GM21515 (cell line): ENCODE results near the gene TMEM143.
"Not testable (repeated sequence)": the region's sequence is repeated elsewhere in the genome, so short reads cannot be mapped to it uniquely, and the experiment has no call there.

Experiments used
- ATAC-seq: cut with Tn5 transposase; IDR thresholded peaks from one replicate; pipeline ENCODE4 v1.9.1; 2021; ENCODE audit not compliant: unreplicated experiment

The TMEM143 gene

DNA sequence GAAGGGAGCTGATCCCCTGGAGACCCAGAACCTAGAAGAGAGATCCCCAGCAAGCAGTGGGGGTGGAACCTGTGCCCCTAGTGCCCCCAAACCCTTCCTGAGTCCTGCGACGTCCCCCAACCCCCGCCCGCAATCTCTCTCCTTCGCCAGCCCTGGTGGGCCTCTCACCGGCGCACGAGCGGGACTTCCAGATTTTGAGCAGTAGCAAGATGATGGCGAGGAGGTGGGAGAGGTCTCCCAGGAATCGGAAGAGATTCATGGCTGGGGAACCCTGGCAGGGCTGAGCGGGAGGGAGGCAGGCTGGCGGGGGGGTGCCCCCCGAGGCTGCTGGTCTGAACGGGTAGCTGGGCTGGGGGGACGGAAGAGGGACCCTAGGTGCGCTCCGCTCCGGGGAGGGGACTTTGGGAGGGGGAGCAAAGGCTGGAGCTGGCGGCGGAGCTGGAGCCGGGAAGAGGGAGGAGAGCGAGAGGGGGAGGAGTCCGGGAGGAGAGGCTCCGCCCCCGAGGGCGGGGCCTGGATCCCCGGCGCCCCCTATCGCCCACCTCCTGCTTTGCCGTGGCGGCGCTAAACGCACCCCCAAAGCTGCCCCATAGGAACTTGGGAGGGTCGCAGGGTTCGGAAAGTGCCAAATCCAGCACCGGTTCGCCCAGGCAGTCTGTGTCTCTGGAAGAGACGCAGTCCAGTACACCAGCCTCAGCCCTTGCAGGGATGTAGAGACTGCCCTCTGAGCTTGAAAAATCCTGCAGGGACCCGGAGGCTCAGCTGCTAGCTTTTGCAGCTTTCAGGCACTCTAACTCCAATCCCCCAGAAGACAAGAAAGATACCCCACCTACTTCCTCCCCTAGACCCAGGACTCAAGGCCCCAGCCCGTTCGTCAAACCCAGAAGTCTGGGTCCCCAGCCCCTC, 27.6 kb upstream of the TMEM143 start, which contains the start of gene KDELR1:
KDELR1 (minus strand) TSS at position 452 of the 906 bp plus-strand sequence; CDS start at position 259, 193 bp downstream.
- no peak for ATAC-seq

DNA sequence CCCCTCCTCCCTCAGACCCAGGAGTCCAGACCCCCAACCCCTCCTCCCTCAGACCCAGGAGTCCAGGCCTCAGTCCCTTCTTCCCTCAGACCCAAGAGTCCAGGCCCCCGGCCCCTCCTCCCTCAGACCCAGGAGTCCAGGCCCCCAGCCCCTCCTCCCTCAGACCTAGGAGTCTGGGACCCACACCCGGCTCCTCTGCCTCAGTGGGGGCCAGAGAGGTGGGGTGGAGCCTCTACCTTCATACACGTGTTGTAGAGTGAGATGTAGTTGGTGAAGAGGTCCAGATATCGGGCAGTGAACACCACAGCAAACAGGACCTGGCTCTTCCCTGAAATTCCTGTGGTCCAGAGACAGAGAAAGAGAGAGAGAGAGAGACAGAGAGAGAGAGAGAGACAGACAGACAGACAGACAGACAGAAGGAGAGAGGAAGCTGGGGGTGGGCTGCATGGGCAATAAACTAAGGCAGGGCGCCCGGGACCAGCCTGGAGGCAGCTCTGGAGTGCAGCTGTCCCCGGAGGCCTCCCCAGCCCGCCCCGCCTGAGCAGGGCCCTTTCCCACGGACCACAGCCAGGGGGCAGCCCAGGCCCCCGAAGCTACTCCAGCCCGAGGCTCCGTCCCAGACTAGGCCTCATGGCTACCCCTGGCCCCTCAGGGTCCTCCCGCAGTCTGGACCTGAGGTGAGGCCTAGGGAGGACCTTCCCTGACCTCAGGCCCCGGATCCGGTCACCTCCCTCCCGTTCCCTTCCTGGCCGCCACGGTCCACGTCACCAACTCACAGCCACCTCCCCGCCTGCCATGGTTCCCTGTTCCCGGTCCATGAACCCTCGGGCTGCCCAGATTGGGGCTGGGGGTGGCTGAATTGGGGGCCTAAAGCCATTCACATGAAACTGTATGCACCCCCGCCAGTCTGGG, 26.7 kb upstream of the TMEM143 start:
- ATAC-seq: no peak

DNA sequence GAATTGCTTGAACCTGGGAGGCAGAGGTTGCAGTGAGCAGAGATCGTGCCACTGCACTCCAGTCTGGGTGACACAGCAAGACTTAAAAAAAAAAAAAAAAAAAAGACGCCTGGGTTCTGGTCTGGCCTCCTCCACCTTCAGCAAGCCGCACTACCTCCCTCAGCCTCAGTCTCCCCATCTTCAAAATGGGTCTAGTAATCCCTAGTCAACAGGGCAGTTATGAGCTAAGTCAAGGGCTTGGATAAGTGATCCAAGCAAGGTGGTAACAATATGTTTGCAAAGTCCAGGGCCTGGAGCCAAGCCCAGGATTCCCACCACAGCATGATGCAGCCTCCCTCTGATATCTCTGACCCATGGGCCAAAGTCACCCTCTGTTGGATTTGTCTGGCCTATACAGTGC, 23.2 kb upstream of the TMEM143 start:
- ATAC-seq: no peak

GRCh38 chr19:48385461-48386087, 21.8 kb upstream of the TMEM143 start:
- ATAC-seq: no peak

GRCh38 chr19:48382286-48382685, 18.5 kb upstream of the TMEM143 start:
- no peak for ATAC-seq

- no peak for ATAC-seq
These were observed 17.6 kb upstream of the TMEM143 start for GRCh38 chr19:48381178-48381950.

GRCh38 chr19:48379058-48379457, 15.3 kb upstream of the TMEM143 start:
- ATAC-seq: no peak

GRCh38 chr19:48378194-48378570, 14.4 kb upstream of the TMEM143 start:
- no peak for ATAC-seq

GRCh38 chr19:48373567-48373966, 9.8 kb upstream of the TMEM143 start:
- ATAC-seq: no peak

DNA sequence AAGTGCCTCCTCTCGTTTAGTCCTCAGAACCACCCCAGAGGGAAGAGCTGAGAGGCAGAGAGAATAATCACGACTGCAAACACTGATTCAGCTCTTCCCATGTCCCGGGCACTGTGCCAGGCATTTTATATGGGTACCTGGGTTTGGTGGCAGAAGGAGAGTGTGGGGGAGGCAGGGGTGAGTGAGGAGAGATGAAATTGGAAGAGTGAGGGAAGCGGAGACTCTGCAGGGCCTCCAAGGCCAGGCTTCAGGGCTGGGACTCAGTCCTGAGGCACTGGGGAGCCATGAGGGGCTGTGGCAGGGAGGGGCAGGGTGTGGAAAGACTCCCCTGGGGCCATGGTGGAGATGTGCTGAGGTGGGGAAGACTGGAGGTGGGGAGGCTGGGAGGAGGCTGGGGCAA, 9.2 kb upstream of the TMEM143 start:
- ATAC-seq: no peak

GRCh38 chr19:48371771-48372170, 8.0 kb upstream of the TMEM143 start:
- not testable (repeated sequence) for ATAC-seq

- ATAC-seq: no peak
These were observed 7.6 kb upstream of the TMEM143 start for GRCh38 chr19:48371367-48371766.

DNA sequence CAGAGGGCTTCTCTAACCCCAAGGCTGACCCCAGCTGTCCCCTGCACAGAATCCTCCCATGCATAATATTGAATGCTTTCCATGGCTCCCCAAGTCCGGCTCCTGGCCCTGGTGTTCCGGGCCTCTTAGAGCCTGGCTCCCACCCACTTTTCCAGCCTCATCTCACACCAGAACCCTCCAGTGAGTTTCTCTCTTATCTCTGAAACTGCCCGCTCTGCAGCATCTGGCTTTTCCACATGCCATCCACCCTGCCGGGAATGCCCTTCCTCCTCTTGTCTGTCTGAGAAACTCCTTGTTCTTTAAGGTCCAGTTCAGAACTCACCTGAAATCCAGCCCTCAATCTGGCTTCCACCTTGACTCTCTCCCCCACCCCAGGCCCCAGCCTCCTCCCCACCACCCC, 7.2 kb upstream of the TMEM143 start:
- no peak for ATAC-seq

GRCh38 chr19:48368936-48369335, 5.2 kb upstream of the TMEM143 start:
- ATAC-seq: no peak

- ATAC-seq: no peak
These were observed 4.1 kb upstream of the TMEM143 start for GRCh38 chr19:48367855-48368254.

DNA sequence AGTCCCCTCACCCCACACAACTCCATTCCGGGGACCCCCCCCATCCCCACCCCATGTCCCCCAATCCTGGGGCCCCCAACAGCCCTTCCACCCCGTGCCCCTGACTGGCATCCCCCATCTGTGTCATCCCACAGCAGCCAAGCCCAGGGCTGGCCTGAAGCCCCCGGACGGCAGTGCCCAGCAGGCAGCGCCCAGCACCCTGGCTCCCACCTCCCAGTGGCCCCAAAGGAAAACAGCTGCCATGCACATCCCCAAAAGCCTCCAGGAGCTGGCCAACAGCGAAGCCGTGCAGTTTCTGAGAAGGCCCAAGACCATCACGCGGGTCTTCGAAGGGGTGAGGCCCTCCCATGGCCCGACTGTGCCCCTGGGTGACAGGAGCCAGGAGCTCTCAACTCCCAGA, 1.9 kb upstream of the TMEM143 start:
- ATAC-seq: no peak

GRCh38 chr19:48364598-48365348, 1.0 kb upstream of the TMEM143 start:
- ATAC-seq: no peak

DNA sequence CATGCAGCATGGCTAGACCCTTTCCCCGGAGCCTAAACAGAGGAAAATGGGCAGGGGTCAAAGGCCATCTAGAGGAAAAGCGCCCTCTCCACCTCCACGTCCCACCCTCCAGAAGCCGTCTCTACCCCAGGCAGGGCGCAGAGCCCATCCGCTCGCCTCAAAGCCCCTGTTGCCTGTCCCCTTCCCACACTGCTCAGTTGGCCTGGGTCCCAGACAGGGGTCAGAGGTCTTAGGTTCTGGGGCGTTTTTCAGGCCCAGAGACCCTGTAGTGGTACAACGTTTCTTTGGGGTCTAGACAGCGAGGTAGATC, 285 bp downstream of the TMEM143 start:
- ATAC-seq: peak; percentile 16

DNA sequence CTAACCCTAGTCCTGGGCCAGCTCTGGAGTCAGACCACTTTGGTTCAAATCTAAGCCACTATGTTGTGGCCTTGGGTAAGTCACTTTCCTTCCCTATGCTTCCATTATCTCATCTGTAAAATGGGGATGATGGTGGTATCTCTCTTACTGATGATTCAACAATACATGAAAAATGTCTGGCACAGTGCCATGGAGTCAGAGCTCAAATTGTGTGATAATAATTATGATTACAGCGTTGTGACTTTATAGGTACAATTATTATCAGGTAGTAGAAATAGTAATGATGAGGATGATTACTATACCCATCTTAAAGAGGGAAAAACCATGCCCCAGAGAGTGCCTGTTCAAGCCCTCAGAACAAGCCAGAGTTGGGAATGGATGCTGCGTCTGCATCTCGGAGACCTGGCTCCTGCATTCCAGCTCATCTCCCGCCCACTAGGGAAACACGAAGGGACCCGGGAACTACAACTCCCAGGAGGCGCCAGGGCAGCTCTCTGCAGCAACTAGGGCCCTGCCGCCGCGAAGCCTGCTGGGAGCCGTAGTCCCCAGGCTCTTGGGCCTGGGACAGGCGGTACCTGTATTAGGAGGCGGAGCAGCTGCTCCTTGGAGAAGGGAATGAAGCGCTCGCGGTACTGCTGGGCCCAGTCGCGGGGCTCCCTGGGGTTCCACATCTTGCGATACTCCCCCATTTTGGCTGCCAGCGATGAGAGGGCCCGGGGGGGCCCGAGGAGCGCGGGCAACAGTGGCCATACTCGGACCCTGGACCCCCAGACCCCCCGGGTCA, 832 bp downstream of the TMEM143 start:
- ATAC-seq: peak; percentile 45
